ENCODE data around the gene VEPH1.
A peak's percentile ranks its signal among the peaks of the same experiment; 100 is the strongest.

The VEPH1 gene

DNA sequence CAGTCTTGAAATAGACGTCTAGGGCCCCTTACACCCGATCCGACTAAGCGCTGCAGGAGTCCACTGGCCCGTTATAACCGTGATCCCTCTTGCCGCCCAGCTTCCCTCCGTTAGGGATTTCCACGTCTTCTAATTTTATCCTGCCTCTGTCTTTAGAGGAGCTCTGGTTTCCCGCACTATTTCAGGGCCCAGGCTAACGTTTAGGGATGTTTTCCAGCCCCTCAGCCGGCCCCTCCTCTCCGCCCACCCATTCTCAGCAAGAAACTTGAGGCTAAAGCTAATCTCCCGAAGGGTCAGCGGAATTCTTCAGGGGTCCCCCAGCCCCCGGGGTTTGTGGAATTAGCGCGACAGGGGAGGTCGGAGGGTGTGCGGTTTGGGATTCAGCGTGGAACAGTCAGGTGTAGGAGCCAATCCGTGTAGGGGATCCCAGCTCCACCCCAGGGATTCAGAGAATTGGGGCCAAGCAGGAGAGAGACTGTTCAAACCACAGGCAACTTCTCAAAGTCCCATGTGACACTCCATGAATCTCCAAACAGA is 65.0 kb downstream of the VEPH1 start:
- POLR2A ChIA-PET: interaction anchor here (0.6 to 1.1 kb wide), 2 partner anchors 139 to 278 kb away, joined by 3 to 4 read pairs; no protein-coding TSS in a partner anchor
- no peak for DNase-seq
- Histone ChIP-seq H3K36me3 (ENCODE audit: control insufficient read depth in 4 of 4, insufficient read depth in 4 of 4, low read length in 3 of 4) (no peaks in the 10 kb centered on the region), H3K4me1 (ENCODE audit: control extremely low read depth in 1 of 4, control insufficient read depth in 4 of 4, insufficient read depth in 4 of 4, low read length in 3 of 4) (peaks cover 6 to 34% (median 25%) of the 10 kb centered on the region in 4 experiments), H3K27me3 (replicated peaks in 2 of 5; ENCODE audit: control insufficient read depth in 4 of 5, insufficient read depth in 5 of 5, low read length in 4 of 5) (peaks cover 0 to 18% (median 0%) of the 10 kb centered on the region in 5 experiments), H3K4me3 (ENCODE audit: control insufficient read depth in 1 of 7, extremely low read depth in 1 of 7, insufficient read depth in 4 of 7, low read depth in 2 of 7, low read length in 6 of 7) (peak overlapping the region; percentile 34 to 78 (median 71)), H3K9me3 (ENCODE audit: control extremely low read depth in 1 of 5, control insufficient read depth in 4 of 5, insufficient read depth in 2 of 5, low read depth in 1 of 5, low read length in 4 of 5) (no peaks in the 10 kb centered on the region), H3K27ac (ENCODE audit: insufficient read depth in 1 of 2, low read depth in 1 of 2, low read length in 2 of 2, poor library complexity in 1 of 2, severe bottlenecking in 2 of 2) (no peak overlapping the region)
- WGBS (ENCODE audit: insufficient coverage): 2% methylated on average over 21 of the region's 22 CpGs
- CTCF ChIA-PET: interaction anchor here (0.7 to 2.3 kb wide), 5 partner anchors 18 to 233 kb away, joined by 3 to 7 read pairs (median 4); no protein-coding TSS in a partner anchor

GRCh38 chr3:157436583-157437291 is 66.5 kb downstream of the VEPH1 start, which contains the start of gene PTX3:
Gene PTX3, plus strand, starts transcription at chr3:157436850. Its CDS starts 84 bp downstream, at chr3:157436934.
- ChIA-PET CTCF (interaction anchor here (0.6 to 2.8 kb wide), 10 partner anchors 9 to 235 kb away, joined by 3 to 9 read pairs (median 4); no protein-coding TSS in a partner anchor), POLR2A (interaction anchor here (0.7 to 1.0 kb wide), 3 partner anchors 261 to 277 kb away, joined by 3 to 4 read pairs (median 3); partner anchors contain the start of gene CCNL1)
- H3K9me3 ChIP-seq (ENCODE audit: control extremely low read depth in 1 of 5, control insufficient read depth in 4 of 5, insufficient read depth in 2 of 5, low read depth in 1 of 5, low read length in 4 of 5): no peaks in the 10 kb centered on the region
- H3K27ac ChIP-seq (ENCODE audit: insufficient read depth in 1 of 2, low read depth in 1 of 2, low read length in 2 of 2, poor library complexity in 1 of 2, severe bottlenecking in 2 of 2): no peak within 1 kb of the TSS
- H3K4me1 ChIP-seq (ENCODE audit: control extremely low read depth in 1 of 4, control insufficient read depth in 4 of 4, insufficient read depth in 4 of 4, low read length in 3 of 4): peaks cover 6 to 34% (median 25%) of the 10 kb centered on the region in 4 experiments
- peak; percentile 91 to 96 (median 95) for DNase-seq
- WGBS (ENCODE audit: insufficient coverage): 0% methylated on average over 13 of the region's 15 CpGs
- H3K4me3 ChIP-seq (ENCODE audit: control insufficient read depth in 1 of 7, extremely low read depth in 1 of 7, insufficient read depth in 4 of 7, low read depth in 2 of 7, low read length in 6 of 7): peak within 1 kb of the TSS; percentile 34 to 78 (median 71)
- peaks cover 0 to 18% (median 0%) of the 10 kb centered on the region in 5 experiments for H3K27me3 ChIP-seq (replicated peaks in 2 of 5; ENCODE audit: control insufficient read depth in 4 of 5, insufficient read depth in 5 of 5, low read length in 4 of 5)
- no peaks in the 10 kb centered on the region for H3K36me3 ChIP-seq (ENCODE audit: control insufficient read depth in 4 of 4, insufficient read depth in 4 of 4, low read length in 3 of 4)

DNA sequence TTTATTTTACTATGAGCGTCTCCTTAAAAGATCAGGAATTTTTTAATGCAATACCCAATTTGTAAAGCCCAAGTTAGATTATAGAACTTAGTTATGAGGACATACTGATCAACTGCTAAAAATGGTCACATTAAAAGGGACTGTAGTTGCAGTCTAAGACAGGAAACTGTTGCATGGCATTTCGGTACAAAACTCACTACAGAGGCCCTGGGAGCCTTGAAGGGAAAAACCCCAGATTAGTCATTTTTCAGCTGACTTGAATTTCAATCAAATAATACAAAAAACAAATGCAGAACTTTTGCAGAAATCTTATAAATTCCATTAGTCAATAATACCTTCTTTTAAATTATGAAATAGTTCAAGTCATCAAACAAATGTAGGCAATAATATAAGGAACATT is 73.5 kb downstream of the VEPH1 start:
- peak; percentile 8 to 76 (median 73) for DNase-seq
- WGBS (ENCODE audit: insufficient coverage): no CpG with 5 or more reads among the region's 2 CpGs
- Histone ChIP-seq H3K4me3 (ENCODE audit: control insufficient read depth in 1 of 7, extremely low read depth in 1 of 7, insufficient read depth in 4 of 7, low read depth in 2 of 7, low read length in 6 of 7) (no peak overlapping the region), H3K36me3 (ENCODE audit: control insufficient read depth in 4 of 4, insufficient read depth in 4 of 4, low read length in 3 of 4) (no peaks in the 10 kb centered on the region), H3K27me3 (replicated peaks in 2 of 5; ENCODE audit: control insufficient read depth in 4 of 5, insufficient read depth in 5 of 5, low read length in 4 of 5) (no peaks in the 10 kb centered on the region), H3K4me1 (ENCODE audit: control extremely low read depth in 1 of 4, control insufficient read depth in 4 of 4, insufficient read depth in 4 of 4, low read length in 3 of 4) (peaks cover 0 to 17% (median 7%) of the 10 kb centered on the region in 4 experiments), H3K9me3 (ENCODE audit: control extremely low read depth in 1 of 5, control insufficient read depth in 4 of 5, insufficient read depth in 2 of 5, low read depth in 1 of 5, low read length in 4 of 5) (peaks cover 0 to 6% (median 0%) of the 10 kb centered on the region in 5 experiments), H3K27ac (ENCODE audit: insufficient read depth in 1 of 2, low read depth in 1 of 2, low read length in 2 of 2, poor library complexity in 1 of 2, severe bottlenecking in 2 of 2) (no peak overlapping the region)
- ChIA-PET CTCF (interaction anchor here (1.2 kb wide), 1 partner anchor 15 kb away, joined by 4 read pairs; no protein-coding TSS in a partner anchor), POLR2A (no interaction called here)

- ChIA-PET POLR2A (no interaction called here), CTCF (no interaction called here)
- Histone ChIP-seq H3K9me3 (ENCODE audit: control extremely low read depth in 1 of 5, control insufficient read depth in 4 of 5, insufficient read depth in 2 of 5, low read depth in 1 of 5, low read length in 4 of 5) (peaks cover 0 to 6% (median 0%) of the 10 kb centered on the region in 5 experiments), H3K4me1 (ENCODE audit: control extremely low read depth in 1 of 4, control insufficient read depth in 4 of 4, insufficient read depth in 4 of 4, low read length in 3 of 4) (peaks cover 0 to 17% (median 7%) of the 10 kb centered on the region in 4 experiments), H3K27ac (ENCODE audit: insufficient read depth in 1 of 2, low read depth in 1 of 2, low read length in 2 of 2, poor library complexity in 1 of 2, severe bottlenecking in 2 of 2) (no peak overlapping the region), H3K36me3 (ENCODE audit: control insufficient read depth in 4 of 4, insufficient read depth in 4 of 4, low read length in 3 of 4) (no peaks in the 10 kb centered on the region), H3K4me3 (ENCODE audit: control insufficient read depth in 1 of 7, extremely low read depth in 1 of 7, insufficient read depth in 4 of 7, low read depth in 2 of 7, low read length in 6 of 7) (no peak overlapping the region), H3K27me3 (replicated peaks in 2 of 5; ENCODE audit: control insufficient read depth in 4 of 5, insufficient read depth in 5 of 5, low read length in 4 of 5) (no peaks in the 10 kb centered on the region)
- DNase-seq: peak in 2 of 3 donors; percentile 11 to 29
- WGBS (ENCODE audit: insufficient coverage): no CpG with 5 or more reads among the region's 1 CpG
These were observed 74.4 kb downstream of the VEPH1 start for GRCh38 chr3:157428853-157429252.

GRCh38 chr3:157427901-157428300 is 75.3 kb downstream of the VEPH1 start:
- 50% methylated on average over 2 of the region's 4 CpGs for WGBS (ENCODE audit: insufficient coverage)
- Histone ChIP-seq H3K27me3 (replicated peaks in 2 of 5; ENCODE audit: control insufficient read depth in 4 of 5, insufficient read depth in 5 of 5, low read length in 4 of 5) (no peaks in the 10 kb centered on the region), H3K36me3 (ENCODE audit: control insufficient read depth in 4 of 4, insufficient read depth in 4 of 4, low read length in 3 of 4) (no peaks in the 10 kb centered on the region), H3K4me1 (ENCODE audit: control extremely low read depth in 1 of 4, control insufficient read depth in 4 of 4, insufficient read depth in 4 of 4, low read length in 3 of 4) (peaks cover 0 to 17% (median 7%) of the 10 kb centered on the region in 4 experiments), H3K27ac (ENCODE audit: insufficient read depth in 1 of 2, low read depth in 1 of 2, low read length in 2 of 2, poor library complexity in 1 of 2, severe bottlenecking in 2 of 2) (no peak overlapping the region), H3K9me3 (ENCODE audit: control extremely low read depth in 1 of 5, control insufficient read depth in 4 of 5, insufficient read depth in 2 of 5, low read depth in 1 of 5, low read length in 4 of 5) (peaks cover 0 to 6% (median 0%) of the 10 kb centered on the region in 5 experiments), H3K4me3 (ENCODE audit: control insufficient read depth in 1 of 7, extremely low read depth in 1 of 7, insufficient read depth in 4 of 7, low read depth in 2 of 7, low read length in 6 of 7) (no peak overlapping the region)
- ChIA-PET POLR2A (no interaction called here), CTCF (no interaction called here)
- DNase-seq: no peak

DNA sequence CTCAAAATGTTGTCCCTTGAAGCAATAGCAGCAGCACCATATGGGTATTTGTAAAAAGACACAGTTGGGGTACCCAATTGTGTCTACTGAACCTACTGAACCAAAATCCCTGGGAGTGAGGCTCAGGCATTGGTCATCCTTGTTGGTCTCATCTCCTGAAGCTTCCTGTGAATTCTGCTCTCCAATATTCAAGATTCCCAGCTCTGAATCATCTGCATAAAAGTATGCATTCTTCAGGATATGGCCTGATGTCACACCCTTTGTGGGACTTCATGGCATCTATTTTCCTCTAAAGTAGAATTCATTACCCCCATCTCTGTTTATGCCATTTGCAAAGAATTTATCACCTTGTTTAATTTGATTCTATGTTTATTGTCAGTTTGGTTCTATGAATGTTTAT is 79.9 kb downstream of the VEPH1 start:
- CTCF ChIA-PET: interaction anchor here (1.2 kb wide), 1 partner anchor 9 kb away, joined by 3 read pairs; no protein-coding TSS in a partner anchor

More for the DNA sequence above, 79.9 kb downstream of the VEPH1 start:
- H3K9me3 ChIP-seq (ENCODE audit: control extremely low read depth in 1 of 5, control insufficient read depth in 4 of 5, insufficient read depth in 2 of 5, low read depth in 1 of 5, low read length in 4 of 5): peaks cover 0 to 6% (median 0%) of the 10 kb centered on the region in 5 experiments
- H3K27ac ChIP-seq (ENCODE audit: insufficient read depth in 1 of 2, low read depth in 1 of 2, low read length in 2 of 2, poor library complexity in 1 of 2, severe bottlenecking in 2 of 2): no peak overlapping the region
- H3K36me3 ChIP-seq (ENCODE audit: control insufficient read depth in 4 of 4, insufficient read depth in 4 of 4, low read length in 3 of 4): no peaks in the 10 kb centered on the region
- peaks cover 0 to under 1% (median 0%) of the 10 kb centered on the region in 4 experiments for H3K4me1 ChIP-seq (ENCODE audit: control extremely low read depth in 1 of 4, control insufficient read depth in 4 of 4, insufficient read depth in 4 of 4, low read length in 3 of 4)
- no peak for DNase-seq
- no peaks in the 10 kb centered on the region for H3K27me3 ChIP-seq (replicated peaks in 2 of 5; ENCODE audit: control insufficient read depth in 4 of 5, insufficient read depth in 5 of 5, low read length in 4 of 5)
- H3K4me3 ChIP-seq (ENCODE audit: control insufficient read depth in 1 of 7, extremely low read depth in 1 of 7, insufficient read depth in 4 of 7, low read depth in 2 of 7, low read length in 6 of 7): no peak overlapping the region
- POLR2A ChIA-PET: no interaction called here
